T-helper 1 cell treated with Interleukin-12 subunit alpha and Interleukin-12 subunit beta and Interleukin-4 antibody, amounts not matched to agents 30 μg/mL and 1 μg/mL, for 36 hours (primary cell): ENCODE data around the gene MRPL10.

ENCODE experiments used
- H3K27ac Mint-ChIP-seq: one replicate; pipeline ENCODE4 v1.8.0; 2021; ENCODE audit warnings: mild to moderate bottlenecking, mixed read lengths
- H3K27me3 Mint-ChIP-seq: one replicate; pipeline ENCODE4 v1.8.0; 2021; ENCODE audit warnings: low read depth, mixed read lengths
- H3K36me3 Mint-ChIP-seq: one replicate; pipeline ENCODE4 v1.8.0; 2021; ENCODE audit warnings: low read depth, mixed read lengths
- H3K4me1 Mint-ChIP-seq: one replicate; pipeline ENCODE4 v1.8.0; 2021; ENCODE audit warnings: low read depth, mixed read lengths
- H3K4me3 Mint-ChIP-seq: one replicate; pipeline ENCODE4 v1.8.0; 2021; ENCODE audit warnings: mild to moderate bottlenecking, moderate library complexity, mixed read lengths
- H3K9me3 Mint-ChIP-seq: one replicate; pipeline ENCODE4 v1.8.0; 2021; ENCODE audit warnings: mixed read lengths

MRPL10 gene

DNA sequence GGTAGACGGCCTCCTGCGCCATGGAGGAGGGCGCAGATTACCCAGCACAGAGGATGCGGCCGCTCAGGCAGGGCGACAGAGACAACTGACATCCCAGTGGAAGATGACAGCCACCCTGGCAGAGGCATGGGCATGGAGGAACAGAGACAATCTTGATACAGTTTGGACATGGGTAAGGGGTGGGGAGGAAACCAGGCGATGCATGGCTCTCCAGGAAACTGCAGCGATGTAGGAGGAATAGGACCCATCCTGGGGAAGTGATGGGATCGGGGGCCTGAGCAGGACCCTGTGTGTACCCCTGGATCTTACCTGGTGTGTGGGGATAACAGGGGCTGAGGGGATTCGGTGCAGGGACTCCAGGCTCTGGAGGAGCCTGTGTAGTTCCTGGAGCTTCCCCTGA lies 14.4 kb downstream of the MRPL10 start:
- H3K27ac Mint-ChIP-seq: no peak overlapping the region
- H3K4me3 Mint-ChIP-seq: no peak overlapping the region
- peaks cover 16% of the 10 kb centered on the region for H3K4me1 Mint-ChIP-seq
- H3K36me3 Mint-ChIP-seq: peaks cover 25% of the 10 kb centered on the region
- H3K9me3 Mint-ChIP-seq: no peaks in the 10 kb centered on the region
- H3K27me3 Mint-ChIP-seq: no peaks in the 10 kb centered on the region

DNA sequence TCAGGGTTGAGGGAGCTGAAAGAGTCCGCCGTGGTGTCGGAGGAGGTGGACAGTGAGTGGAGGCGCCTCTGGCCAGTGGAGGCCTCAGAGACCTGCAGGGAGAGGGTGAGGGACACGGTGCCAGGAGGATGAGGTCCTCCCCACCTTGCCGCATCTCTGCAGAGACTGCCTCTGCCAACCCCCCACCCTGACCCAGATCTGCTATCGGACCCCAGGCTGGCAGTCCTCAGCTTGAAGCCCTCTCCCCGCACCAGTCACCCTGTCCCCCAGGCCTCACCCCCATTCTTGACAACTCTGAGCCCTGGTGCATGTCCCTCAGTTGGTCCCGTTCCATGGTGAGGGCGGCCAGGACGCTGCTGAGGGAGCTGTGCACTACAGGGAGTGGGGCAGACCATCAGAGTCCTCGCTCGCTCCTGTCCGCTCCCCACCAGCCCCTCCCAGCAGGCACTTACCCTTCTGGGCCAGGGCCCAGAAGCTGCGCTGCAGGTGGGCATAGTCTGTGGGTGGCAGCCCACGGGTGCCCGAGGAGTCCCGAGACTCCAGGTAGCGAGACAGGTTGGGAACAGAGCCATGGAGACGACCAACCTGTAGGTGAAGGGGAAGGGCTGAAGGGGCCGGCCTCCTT lies 15.1 kb downstream of the MRPL10 start:
- Mint-ChIP-seq H3K27ac (no peak overlapping the region), H3K4me1 (peaks cover 10% of the 10 kb centered on the region), H3K9me3 (no peaks in the 10 kb centered on the region), H3K4me3 (no peak overlapping the region), H3K27me3 (no peaks in the 10 kb centered on the region), H3K36me3 (peaks cover 27% of the 10 kb centered on the region)

DNA sequence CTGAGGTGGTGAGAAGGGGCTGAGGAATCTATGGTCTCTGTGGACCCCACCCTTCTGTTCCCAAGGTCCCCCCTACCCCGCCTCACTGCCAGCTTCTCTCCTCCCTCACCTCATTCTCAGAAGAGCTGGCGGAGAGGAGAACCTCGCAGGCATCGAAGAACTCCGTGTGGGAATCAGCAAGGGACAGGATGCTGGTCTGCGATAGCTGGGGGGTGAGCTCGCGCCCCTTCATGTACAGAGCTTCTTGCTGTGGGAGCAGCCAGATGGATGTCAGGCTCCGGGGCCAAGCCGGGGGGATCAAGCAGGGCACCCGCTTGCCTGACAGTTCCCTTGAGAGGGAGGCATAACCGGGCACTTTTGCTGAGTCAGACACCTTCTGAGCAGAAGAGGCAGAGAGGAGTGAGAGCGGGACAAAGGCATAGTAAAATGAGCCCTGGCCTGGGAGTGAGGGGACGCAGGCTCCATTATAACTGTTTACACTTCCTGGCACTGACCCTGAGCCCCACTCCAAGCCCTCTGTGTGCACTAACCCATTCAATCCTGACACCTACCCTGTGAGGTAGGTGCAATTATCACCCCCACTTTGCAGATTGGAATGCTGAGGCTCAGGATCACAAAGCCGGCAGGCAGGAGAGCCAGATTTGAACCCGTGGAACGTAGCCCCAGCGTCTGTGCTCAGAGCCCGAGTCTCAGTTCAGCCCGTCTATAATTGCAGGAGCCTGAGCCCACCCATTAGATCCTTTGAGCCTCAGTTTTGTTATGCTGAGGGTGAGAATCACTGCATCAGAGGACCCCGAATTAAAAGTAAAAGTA lies 16.0 kb downstream of the MRPL10 start:
- Mint-ChIP-seq H3K4me3 (no peak overlapping the region), H3K27me3 (no peaks in the 10 kb centered on the region), H3K27ac (no peak overlapping the region), H3K9me3 (no peaks in the 10 kb centered on the region), H3K4me1 (peaks cover 2% of the 10 kb centered on the region), H3K36me3 (peaks cover 29% of the 10 kb centered on the region)

DNA sequence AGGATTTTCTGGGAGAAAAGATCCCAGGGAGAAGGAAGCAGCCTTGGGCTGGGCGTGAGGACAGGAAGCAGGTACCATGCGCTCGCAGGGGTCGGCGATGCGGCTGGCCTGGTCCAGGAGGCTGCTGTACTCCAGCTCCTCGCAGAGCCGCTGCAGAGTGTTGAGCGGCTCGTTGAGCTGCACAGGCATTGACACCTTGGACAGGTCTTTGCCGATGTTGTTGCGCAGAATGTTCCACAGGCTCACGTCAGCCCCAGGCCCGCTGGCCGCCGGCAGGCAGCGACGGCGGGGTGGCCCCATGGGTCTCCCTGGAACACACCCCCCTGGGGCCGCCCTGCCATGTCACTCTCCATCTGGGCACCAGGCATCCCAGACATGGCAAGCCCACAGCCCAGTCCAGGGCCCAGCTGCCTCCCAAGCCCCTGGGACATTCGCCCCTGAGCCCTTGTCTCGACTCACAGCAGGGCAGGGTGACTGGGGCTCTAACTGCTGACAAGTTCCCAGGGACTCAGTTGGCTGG lies 17.8 kb downstream of the MRPL10 start:
- Mint-ChIP-seq H3K27me3 (no peaks in the 10 kb centered on the region), H3K27ac (no peak overlapping the region), H3K4me3 (no peak overlapping the region), H3K4me1 (peaks cover 2% of the 10 kb centered on the region), H3K36me3 (peaks cover 37% of the 10 kb centered on the region), H3K9me3 (no peaks in the 10 kb centered on the region)

DNA sequence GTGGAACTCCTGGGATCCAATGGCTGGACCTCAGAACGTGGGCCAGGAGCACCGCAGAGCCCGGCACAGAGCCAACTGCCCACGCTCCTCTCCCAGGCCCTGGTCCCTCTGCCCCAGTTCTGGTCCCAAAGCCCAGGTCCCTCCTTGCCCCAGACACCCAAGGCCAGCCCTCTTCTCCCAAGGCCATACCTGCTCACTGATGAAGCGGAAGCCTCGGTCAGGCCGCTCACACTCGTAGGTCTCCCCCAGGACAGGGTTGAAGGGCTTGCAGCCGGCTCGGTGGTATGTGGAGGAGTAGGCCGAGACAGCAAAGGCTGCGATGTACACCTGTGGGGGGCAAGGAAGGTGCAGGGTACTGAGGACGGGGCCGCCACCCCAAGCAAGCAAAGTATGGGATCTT lies 18.3 kb downstream of the MRPL10 start:
- no peak overlapping the region for H3K27ac Mint-ChIP-seq
- no peak overlapping the region for H3K4me3 Mint-ChIP-seq
- peaks cover 2% of the 10 kb centered on the region for H3K4me1 Mint-ChIP-seq
- H3K9me3 Mint-ChIP-seq: no peaks in the 10 kb centered on the region
- peaks cover 37% of the 10 kb centered on the region for H3K36me3 Mint-ChIP-seq
- no peaks in the 10 kb centered on the region for H3K27me3 Mint-ChIP-seq

DNA sequence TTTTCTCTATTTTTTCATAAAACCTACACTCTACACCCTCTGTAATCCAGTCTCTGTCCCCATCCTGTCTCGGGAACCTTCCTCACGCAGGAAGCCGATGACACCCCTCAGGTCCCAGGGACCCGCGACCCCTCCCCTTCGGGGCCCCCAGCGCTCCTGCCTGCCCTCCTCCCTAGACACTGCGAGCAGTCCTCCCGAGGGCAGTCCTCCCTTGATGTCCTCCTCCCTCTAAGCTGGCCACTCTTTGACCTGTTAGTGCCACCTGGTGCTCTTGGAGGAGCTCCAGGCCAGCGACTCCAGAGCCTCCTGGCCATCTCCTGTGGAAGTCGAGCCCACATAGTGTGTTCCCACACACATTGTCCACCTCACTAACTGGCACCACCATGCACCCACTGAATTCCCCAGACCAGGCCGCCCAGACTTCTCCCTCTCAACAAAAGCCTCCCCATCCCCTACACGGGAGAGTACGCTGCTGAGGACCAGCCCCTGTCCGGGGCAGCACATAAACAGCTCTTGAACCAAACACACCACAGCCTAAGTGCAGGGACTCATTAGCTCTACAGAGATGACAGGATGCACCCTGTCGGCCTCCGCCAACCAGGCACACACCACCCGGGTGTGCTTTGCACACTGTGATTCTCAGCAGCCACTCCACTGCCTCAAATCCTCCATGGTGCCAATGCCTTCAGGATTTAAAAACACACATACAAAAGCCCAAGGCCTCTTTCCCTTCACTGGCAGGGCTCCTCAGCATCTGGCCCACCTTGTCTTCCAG lies 19.0 kb downstream of the MRPL10 start:
- no peak overlapping the region for H3K4me3 Mint-ChIP-seq
- peaks cover 39% of the 10 kb centered on the region for H3K36me3 Mint-ChIP-seq
- H3K4me1 Mint-ChIP-seq: peaks cover 2% of the 10 kb centered on the region
- peak overlapping the region; percentile 49 for H3K27ac Mint-ChIP-seq
- H3K27me3 Mint-ChIP-seq: no peaks in the 10 kb centered on the region
- H3K9me3 Mint-ChIP-seq: no peaks in the 10 kb centered on the region

DNA sequence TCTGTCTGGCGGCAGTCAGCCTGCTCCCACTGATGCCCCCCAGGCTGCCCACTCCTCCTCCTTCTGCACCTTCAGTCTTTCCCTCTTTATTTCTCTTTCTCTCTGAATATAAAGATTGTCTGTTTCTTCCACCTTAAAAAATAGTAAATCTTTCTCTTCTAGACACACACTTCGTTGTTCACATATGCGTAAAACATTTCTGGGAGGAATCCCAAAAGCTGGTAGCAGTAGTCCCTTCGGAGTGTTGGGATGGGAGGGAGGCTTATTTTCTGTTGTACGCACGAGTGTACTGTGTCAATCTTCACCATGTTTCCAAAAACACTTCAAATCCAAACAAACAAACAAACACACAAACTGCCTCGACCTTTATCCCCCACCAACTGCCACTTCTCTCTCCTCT lies 19.6 kb downstream of the MRPL10 start:
- H3K4me3 Mint-ChIP-seq: no peak overlapping the region
- H3K27me3 Mint-ChIP-seq: no peaks in the 10 kb centered on the region
- no peak overlapping the region for H3K27ac Mint-ChIP-seq
- H3K9me3 Mint-ChIP-seq: no peaks in the 10 kb centered on the region
- H3K4me1 Mint-ChIP-seq: peaks cover 2% of the 10 kb centered on the region
- H3K36me3 Mint-ChIP-seq: peaks cover 41% of the 10 kb centered on the region

DNA sequence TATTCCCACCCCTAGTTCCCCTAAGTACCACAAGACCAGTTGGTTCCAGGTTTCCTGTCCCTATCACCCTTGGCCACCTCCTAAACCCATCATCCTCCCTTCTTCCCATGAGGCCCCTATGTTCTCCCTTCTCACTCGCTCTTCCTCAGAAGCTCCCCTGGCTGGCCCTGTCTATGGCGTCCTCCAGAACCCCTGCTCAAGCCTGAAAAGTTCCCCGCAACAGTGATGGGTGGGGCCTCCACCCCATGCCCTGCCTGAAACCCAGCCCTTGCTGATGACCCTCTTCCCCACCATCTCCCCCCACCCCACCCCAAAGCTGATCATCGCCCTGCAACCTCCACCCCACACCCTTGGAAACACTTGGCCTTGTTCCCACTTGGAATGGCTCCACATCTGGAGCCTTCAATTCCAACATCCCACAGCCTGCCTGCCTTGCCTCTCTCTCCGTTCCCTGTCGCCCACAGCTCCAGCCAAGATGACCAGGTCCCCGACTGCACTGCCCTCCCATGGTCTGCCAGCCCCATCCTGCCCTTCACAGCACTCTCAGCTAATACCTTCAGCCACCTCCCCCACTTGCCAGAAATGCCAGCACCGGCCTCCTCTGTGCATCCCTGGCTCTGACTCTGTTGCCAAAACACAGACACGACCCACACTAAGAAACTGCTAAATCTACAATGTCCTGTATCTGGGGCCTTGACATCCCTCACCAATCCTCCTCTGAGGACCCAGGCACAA lies 20.3 kb downstream of the MRPL10 start:
- no peaks in the 10 kb centered on the region for H3K9me3 Mint-ChIP-seq
- H3K27me3 Mint-ChIP-seq: no peaks in the 10 kb centered on the region
- peaks cover 41% of the 10 kb centered on the region for H3K36me3 Mint-ChIP-seq
- H3K27ac Mint-ChIP-seq: no peak overlapping the region
- peaks cover 2% of the 10 kb centered on the region for H3K4me1 Mint-ChIP-seq
- no peak overlapping the region for H3K4me3 Mint-ChIP-seq

DNA sequence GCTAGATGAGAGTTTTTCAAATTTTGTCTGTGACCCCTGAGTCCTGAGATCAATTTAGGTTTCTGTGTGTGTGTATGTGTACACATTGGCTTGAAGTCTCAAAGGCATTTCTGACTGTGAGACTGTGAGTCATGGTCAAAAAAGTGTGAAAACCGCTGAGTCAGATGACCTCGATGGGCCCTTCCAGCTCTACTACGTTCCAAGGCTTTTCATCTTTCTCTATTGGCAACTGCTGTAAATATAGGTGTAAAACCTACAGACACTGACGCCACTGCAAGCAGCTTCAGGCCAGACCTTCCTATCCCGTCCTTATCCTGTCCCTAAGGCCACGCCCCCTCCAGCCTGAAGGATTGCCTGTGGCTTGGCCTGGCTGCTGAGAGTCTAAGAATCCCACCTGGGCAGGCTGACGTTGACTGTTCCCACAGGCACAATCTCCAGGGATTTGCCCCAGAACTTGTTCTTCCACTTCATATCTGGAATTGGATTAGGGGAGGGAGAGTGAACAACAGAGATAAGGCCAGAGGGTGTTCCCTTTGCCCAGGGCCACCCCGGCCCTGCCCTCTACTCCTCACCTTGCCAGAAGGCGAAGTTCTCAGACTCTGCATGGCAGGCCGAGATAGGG lies 21.0 kb downstream of the MRPL10 start:
- H3K36me3 Mint-ChIP-seq: peaks cover 35% of the 10 kb centered on the region
- H3K27ac Mint-ChIP-seq: peak overlapping the region; percentile 44
- no peaks in the 10 kb centered on the region for H3K9me3 Mint-ChIP-seq

DNA sequence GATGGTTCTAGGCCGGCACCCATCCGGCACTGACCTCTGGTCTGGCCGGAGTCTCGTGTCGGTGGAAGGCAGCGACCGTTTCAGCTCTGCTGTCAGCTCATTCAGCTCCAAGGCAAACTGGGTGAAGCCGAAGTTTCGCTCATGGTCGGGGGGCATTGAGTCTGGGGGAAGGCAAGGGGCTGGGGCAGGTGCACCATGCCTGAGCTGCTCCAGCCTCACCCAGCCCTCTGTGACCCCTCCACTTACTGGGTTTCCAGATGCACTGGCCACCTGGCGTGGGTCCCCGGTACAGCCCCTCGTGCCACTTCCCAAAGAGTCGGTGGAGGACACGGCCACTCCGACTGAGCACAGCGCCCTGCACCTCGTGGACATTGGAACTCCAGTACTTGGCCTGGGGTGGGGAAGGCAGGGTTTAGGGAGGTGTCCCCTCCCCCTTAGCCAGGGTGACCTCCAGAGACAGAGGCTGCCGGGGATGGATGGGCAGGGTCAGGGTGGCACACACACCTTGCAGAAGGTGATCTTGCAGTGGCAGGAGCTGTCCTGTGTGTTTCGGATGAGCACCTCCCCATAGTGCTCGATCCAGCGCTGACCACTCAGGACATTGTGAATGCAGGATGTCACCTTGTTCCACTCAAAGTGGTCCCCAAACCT lies 22.4 kb downstream of the MRPL10 start:
- H3K4me3 Mint-ChIP-seq: no peak overlapping the region
- no peak overlapping the region for H3K27ac Mint-ChIP-seq

More for the DNA sequence above, 21.0 kb downstream of the MRPL10 start:
- Mint-ChIP-seq H3K4me3 (no peak overlapping the region), H3K27me3 (no peaks in the 10 kb centered on the region), H3K4me1 (peaks cover 2% of the 10 kb centered on the region)

DNA sequence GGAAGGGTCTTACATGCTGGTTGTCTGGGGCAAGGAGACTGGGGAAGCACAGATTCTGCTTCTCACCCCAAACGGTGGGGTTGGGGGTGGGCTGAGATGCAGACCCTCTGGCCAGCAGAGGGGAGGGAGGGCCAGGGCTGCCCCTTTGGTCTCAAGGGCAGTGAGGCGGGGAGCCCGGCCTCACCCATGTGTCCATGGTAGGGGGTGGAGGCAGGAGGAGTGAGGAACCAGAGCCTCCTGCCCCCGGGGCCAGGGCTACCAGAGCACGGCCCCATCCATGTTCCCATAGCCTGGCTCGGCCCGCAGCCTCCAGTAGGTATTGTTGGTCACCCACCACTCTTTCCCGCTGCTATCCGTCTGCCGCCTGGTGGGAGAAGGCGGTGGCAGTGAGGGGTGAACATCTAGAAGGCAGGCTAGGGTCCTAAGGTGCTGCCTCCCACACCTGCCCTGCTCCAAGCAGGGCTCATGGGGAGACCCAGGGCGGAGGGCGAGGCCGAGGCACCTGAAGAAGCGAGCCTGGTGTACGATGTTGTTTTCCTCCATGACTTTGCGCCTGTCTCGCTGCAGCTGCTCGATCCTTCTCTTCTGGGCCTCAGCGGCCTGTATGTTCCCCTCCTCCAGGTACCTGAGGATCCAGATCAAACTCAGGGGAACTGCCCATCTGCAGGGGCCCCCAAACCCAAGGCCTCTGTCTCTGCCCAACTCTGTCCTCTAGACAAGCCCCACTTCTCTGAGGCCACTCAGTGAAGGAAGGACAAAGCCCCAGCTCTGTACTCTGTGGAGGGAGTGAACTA lies 23.1 kb downstream of the MRPL10 start:
- no peaks in the 10 kb centered on the region for H3K27me3 Mint-ChIP-seq
- H3K36me3 Mint-ChIP-seq: peaks cover 32% of the 10 kb centered on the region
- no peak overlapping the region for H3K27ac Mint-ChIP-seq
- H3K4me1 Mint-ChIP-seq: peaks cover 2% of the 10 kb centered on the region
- no peak overlapping the region for H3K4me3 Mint-ChIP-seq
- H3K9me3 Mint-ChIP-seq: no peaks in the 10 kb centered on the region

More for the DNA sequence above, 22.4 kb downstream of the MRPL10 start:
- no peaks in the 10 kb centered on the region for H3K9me3 Mint-ChIP-seq
- no peaks in the 10 kb centered on the region for H3K27me3 Mint-ChIP-seq
- peaks cover 32% of the 10 kb centered on the region for H3K36me3 Mint-ChIP-seq
- H3K4me1 Mint-ChIP-seq: peaks cover 2% of the 10 kb centered on the region

DNA sequence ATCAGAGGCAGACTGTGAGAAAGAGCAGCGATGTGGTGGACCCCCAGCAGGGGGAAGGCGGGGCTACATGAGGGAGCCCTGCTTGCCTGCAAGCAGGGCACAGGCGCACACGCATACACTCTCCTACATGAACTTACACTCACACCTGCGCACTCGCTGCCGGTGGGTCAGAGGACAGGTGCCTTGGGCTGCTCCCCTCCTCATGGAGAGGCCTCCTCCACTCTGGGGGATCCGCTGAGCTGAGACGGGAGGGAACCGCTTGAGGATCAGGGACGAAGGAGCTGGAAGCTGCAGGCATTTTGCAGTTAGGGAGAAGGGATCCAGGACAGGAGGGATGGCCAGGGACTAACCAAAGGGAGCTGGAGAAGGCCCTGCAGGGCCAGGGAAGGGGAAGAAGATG lies 23.9 kb downstream of the MRPL10 start:
- Mint-ChIP-seq H3K4me1 (peaks cover 1% of the 10 kb centered on the region), H3K36me3 (peaks cover 24% of the 10 kb centered on the region), H3K27me3 (no peaks in the 10 kb centered on the region), H3K27ac (no peak overlapping the region), H3K9me3 (no peaks in the 10 kb centered on the region), H3K4me3 (no peak overlapping the region)

DNA sequence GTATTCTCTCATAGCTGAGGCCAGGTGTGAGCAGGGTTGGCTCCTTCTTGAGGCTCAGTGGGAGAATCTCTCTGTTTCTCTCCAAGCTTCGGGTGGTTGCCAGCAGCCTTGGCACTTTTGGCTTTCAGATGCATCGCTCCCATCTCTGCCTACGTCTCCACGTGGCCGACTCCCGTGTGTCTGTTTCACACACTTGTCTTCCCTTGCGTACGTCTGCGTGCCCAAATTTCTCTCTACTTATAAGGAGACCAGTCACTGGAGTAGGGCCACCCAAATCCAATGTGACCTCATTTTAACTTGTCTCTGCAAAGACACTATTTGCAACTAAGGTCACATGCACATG lies 24.5 kb downstream of the MRPL10 start:
- no peak overlapping the region for H3K4me3 Mint-ChIP-seq
- H3K27ac Mint-ChIP-seq: no peak overlapping the region
- peaks cover 5% of the 10 kb centered on the region for H3K4me1 Mint-ChIP-seq
- no peaks in the 10 kb centered on the region for H3K27me3 Mint-ChIP-seq
- H3K36me3 Mint-ChIP-seq: peaks cover 22% of the 10 kb centered on the region
- no peaks in the 10 kb centered on the region for H3K9me3 Mint-ChIP-seq
